Kidney (tissue), 14 donors: ENCODE results near the gene PLTP. TPM values are rescaled to one million over a fixed set of nuclear protein-coding genes. Genes with fewer than 3 reads are reported as not detected.
A peak's percentile ranks its signal among the peaks of the same experiment; 100 is the strongest.
"Not testable (repeated sequence)": the region's sequence is repeated elsewhere in the genome, so short reads cannot be mapped to it uniquely, and the experiment has no call there.

Experiments
- DNase-seq, 5 donors: peaks; one replicate each; pipeline ENCODE4 v3.0.0-alpha.2; 2013 to 2020
- FAIRE-seq: peaks from 2 replicates; lab custom pipeline; 2012; peaks lifted over from hg19 to GRCh38; lab: Jason Lieb, UNC
- H3K27ac ChIP-seq, 2 donors: one replicate each; pipeline ENCODE4 v1.7.0; 2013; ENCODE audit warnings: low read depth in 2 of 2, low read length in 2 of 2, inconsistent platforms in 1 of 2
- H3K27me3 ChIP-seq: one replicate; pipeline ENCODE4 v1.7.1; 2013; ENCODE audit warnings: low read length, inconsistent platforms; ENCODE audit not compliant: control insufficient read depth, insufficient read depth
- H3K36me3 ChIP-seq, 3 donors: one replicate each; pipeline versions ENCODE4 v1.7.0 to v1.7.1; 2013; ENCODE audit warnings: low read length in 3 of 3, control low read depth in 1 of 3, inconsistent platforms in 1 of 3; ENCODE audit not compliant: insufficient read depth in 3 of 3, control insufficient read depth in 2 of 3
- H3K4me1 ChIP-seq, 3 donors: one replicate each; pipeline versions ENCODE4 v1.7.0 to v1.7.1; 2013; ENCODE audit warnings: low read length in 3 of 3, inconsistent platforms in 1 of 3, low read depth in 1 of 3; ENCODE audit not compliant: control insufficient read depth in 2 of 3, insufficient read depth in 2 of 3
- H3K4me3 ChIP-seq, 3 donors: one replicate each; pipeline versions ENCODE4 v1.7.0 to v1.8.1; 2013; ENCODE audit warnings: low read length in 3 of 3, control low read depth in 1 of 3, inconsistent platforms in 1 of 3
- H3K9ac ChIP-seq, 3 donors: one replicate each; pipeline versions ENCODE4 v1.7.0 to v1.7.1; 2013; ENCODE audit warnings: low read length in 3 of 3, control low read depth in 1 of 3, inconsistent platforms in 1 of 3
- H3K9me3 ChIP-seq, 3 donors: one replicate each; pipeline versions ENCODE4 v1.7.0 to v1.7.1; 2013; ENCODE audit warnings: low read length in 3 of 3, control low read depth in 1 of 3, inconsistent platforms in 1 of 3; ENCODE audit not compliant: control insufficient read depth in 2 of 3, insufficient read depth in 1 of 3
- CTCF ChIP-seq: IDR thresholded peaks from 3 replicates; pipeline ENCODE4 v1.5.1; 2012; ENCODE audit warnings: mild to moderate bottlenecking, moderate library complexity, borderline replicate concordance; ENCODE audit not compliant: insufficient read depth; ENCODE audit errors: extremely low read depth
- intact Hi-C: fragments of 100-400 bp; cut with DNase I; formaldehyde crosslinking; loops from one replicate; pipeline ENCODE4 v1.11.1; 2022
- polyA plus RNA-seq: library from polyadenylated mRNA; stranded (reverse); fragments of 350-450 nt; fragmentation: Illumina TruSeq; extraction: RNeasy Lipid Tissue Mini Kit (QIAGEN cat#74804); gene quantifications from one replicate; pipeline ENCODE4 v1.2.3, GENCODE V29; 2014; ENCODE audit warnings: low read depth, low replicate concordance; ENCODE audit not compliant: insufficient read depth
- total RNA-seq: library from RNA; stranded (reverse); fragmentation: NEBNext Ultra II Directional; extraction: Animal tissue kit (Norgen Biotek cat#: 25700); gene quantifications from one replicate; pipeline ENCODE4 v1.2.1, GENCODE V29; 2021
- donor health status: control.
- donor health status: control.
- donor health status: control.
- donor health status: control.
- donor health status: control.
- donor health status: DM: yes; HTN: yes; CAD: no.
- donor health status: Normal renal cell carcinoma (clear cell type).

PLTP gene
- total and polyA plus RNA-seq, 2 donors from 2014 or later = 345 to 790 TPM

- DNase-seq (peak in 1 of 5 donors; percentile 43), FAIRE-seq (no peak)
- Histone ChIP-seq H3K4me3 (no peak overlapping the region), H3K9me3 (no peaks in the 10 kb centered on the region), H3K27ac (no peak overlapping the region), H3K27me3 (no peaks in the 10 kb centered on the region), H3K4me1 (peaks cover 0 to 3% (median 0%) of the 10 kb centered on the region in 3 donors), H3K9ac (no peak overlapping the region), H3K36me3 (peaks cover 2 to 20% (median 14%) of the 10 kb centered on the region in 3 donors)
- no peak for TF ChIP-seq CTCF
- intact Hi-C loops = no loop called here
These were observed 33.7 kb downstream of the PLTP start for GRCh38 chr20:45878076-45878761.

- TF ChIP-seq CTCF = no peak
- DNase-seq (no peak), FAIRE-seq (no peak)
- H3K4me1 ChIP-seq = no peaks in the 10 kb centered on the region
- H3K27ac ChIP-seq = no peak overlapping the region
- no peaks in the 10 kb centered on the region for H3K27me3 ChIP-seq
- H3K36me3 ChIP-seq = peaks cover 0 to 15% (median 8%) of the 10 kb centered on the region in 3 donors
- intact Hi-C loops = no loop called here
- H3K9me3 ChIP-seq = no peaks in the 10 kb centered on the region
- H3K9ac ChIP-seq = no peak overlapping the region
- no peak overlapping the region for H3K4me3 ChIP-seq
These were observed 37.4 kb downstream of the PLTP start for GRCh38 chr20:45874576-45874975.

- H3K4me1 ChIP-seq, H3K4me3 ChIP-seq, H3K9me3 ChIP-seq, H3K27me3 ChIP-seq, FAIRE-seq, intact Hi-C loops, H3K27ac ChIP-seq, H3K9ac ChIP-seq: not testable (repeated sequence)
- H3K36me3 ChIP-seq = peaks cover 0 to 15% (median 8%) of the 10 kb centered on the region in 3 donors
- peak in 1 of 5 donors; percentile 13 for DNase-seq
These were observed 37.9 kb downstream of the PLTP start for GRCh38 chr20:45874104-45874481.

- H3K4me1 ChIP-seq = no peaks in the 10 kb centered on the region
- H3K27me3 ChIP-seq = no peaks in the 10 kb centered on the region
- FAIRE-seq = no peak
- H3K9ac ChIP-seq = no peak overlapping the region
- no peak overlapping the region for H3K27ac ChIP-seq
- intact Hi-C loops = no loop called here
- H3K4me3 ChIP-seq = no peak overlapping the region
- H3K36me3 ChIP-seq = peaks cover 0 to 15% (median 6%) of the 10 kb centered on the region in 3 donors
- H3K9me3 ChIP-seq = no peaks in the 10 kb centered on the region
- no peak for TF ChIP-seq CTCF
- DNase-seq = no peak
These were observed 38.4 kb downstream of the PLTP start for GRCh38 chr20:45873409-45874103.
